CD4-positive, alpha-beta T cell (primary cell): ENCODE data around the gene POLR2L. TPM values are rescaled to one million over a fixed set of nuclear protein-coding genes. Genes with fewer than 3 reads are reported as not detected.
A peak's percentile ranks its signal among the peaks of the same experiment; 100 is the strongest.

ENCODE experiments used
- ATAC-seq: fragments of 200-7000 bp; cut with Tn5 transposase; one replicate; pipeline ENCODE4 v1.10.0; 2022; ENCODE audit warnings: mild to moderate bottlenecking; ENCODE audit not compliant: poor library complexity
- CTCF ChIA-PET: fragments of 350-600 bp; sonication (Branson Sonifier 250); formaldehyde crosslinking; loops from one replicate; lab custom pipeline; 2021; ENCODE audit warnings: antibody characterized with exemption, inconsistent platforms; lab: Charles Lee
- POLR2A ChIA-PET: fragments of 350-600 bp; sonication (Branson Sonifier 250); formaldehyde crosslinking; loops from one replicate; lab custom pipeline; 2021; ENCODE audit warnings: antibody characterized with exemption, inconsistent platforms; lab: Charles Lee
- DNase-seq, 14 experiments: peaks; one replicate each; pipeline ENCODE4 v3.0.0-alpha.2; 2013 to 2020; ENCODE audit warnings: mixed read lengths in 2 of 14
- H3K27ac ChIP-seq, 2 donors: one replicate each; pipeline versions ENCODE4 v1.5.1 to v1.7.0; 2013; ENCODE audit warnings: low read length in 2 of 2, low read depth in 1 of 2, mild to moderate bottlenecking in 1 of 2
- H3K27me3 ChIP-seq, 2 experiments: 1 replicate in 1 of 2; 2 replicates in 1 of 2; pipeline versions ENCODE4 v1.6.1 to v1.7.0; 2013; ENCODE audit warnings: low read length in 2 of 2, control low read depth in 1 of 2, mild to moderate bottlenecking in 1 of 2, moderate library complexity in 1 of 2; ENCODE audit not compliant: insufficient read depth in 2 of 2, control insufficient read depth in 1 of 2
- H3K36me3 ChIP-seq: one replicate; pipeline ENCODE4 v1.6.1; 2013; ENCODE audit warnings: low read length, control low read depth; ENCODE audit not compliant: insufficient read depth
- H3K4me1 ChIP-seq: one replicate; pipeline ENCODE4 v1.6.1; 2013; ENCODE audit warnings: low read length, control low read depth; ENCODE audit not compliant: insufficient read depth
- H3K4me3 ChIP-seq: one replicate; pipeline ENCODE4 v1.5.1; 2013; ENCODE audit warnings: mild to moderate bottlenecking, low read length, moderate library complexity
- H3K9me3 ChIP-seq, 2 experiments: 1 replicate in 1 of 2; 2 replicates in 1 of 2; pipeline versions ENCODE4 v1.6.1 to v1.7.0; 2013; ENCODE audit warnings: low read length in 2 of 2, mild to moderate bottlenecking in 2 of 2, control low read depth in 1 of 2, moderate library complexity in 1 of 2; ENCODE audit not compliant: control insufficient read depth in 1 of 2, insufficient read depth in 1 of 2
- H3K27ac Mint-ChIP-seq: one replicate; pipeline ENCODE4 v1.8.0; 2020; ENCODE audit warnings: mixed read lengths
- H3K27me3 Mint-ChIP-seq: one replicate; pipeline ENCODE4 v1.8.0; 2021; ENCODE audit warnings: mixed read lengths
- H3K36me3 Mint-ChIP-seq: one replicate; pipeline ENCODE4 v1.8.0; 2021; ENCODE audit warnings: low read depth, mixed read lengths
- H3K4me1 Mint-ChIP-seq: one replicate; pipeline ENCODE4 v1.8.0; 2021; ENCODE audit warnings: low read depth, mixed read lengths
- H3K4me3 Mint-ChIP-seq: one replicate; pipeline ENCODE4 v1.8.0; 2020; ENCODE audit warnings: mild to moderate bottlenecking, mixed read lengths
- H3K9me3 Mint-ChIP-seq: one replicate; pipeline ENCODE4 v1.8.0; 2020; ENCODE audit warnings: mixed read lengths
- intact Hi-C, 2 experiments: fragments of 100-400 bp; cut with DNase I in 1 of 2; cut with micrococcal nuclease in 1 of 2; formaldehyde crosslinking; loops; one replicate each; pipeline versions ENCODE4 v1.15.1 to v1.9.0; 2023 to 2025; cut with DNase I, micrococcal nuclease
- total RNA-seq, 174 experiments: library from RNA in 2 of 174; stranded (reverse) in 2 of 174; gene quantifications; one replicate each; pipeline ENCODE4 v1.2.3 and lab custom pipeline; 2021 to 2026
- TF ChIP-seq, protein P1 (sequence below): fragments of 200-600 bp; IDR thresholded peaks from one replicate; pipeline ENCODE4 v1.8.0; 2022; ENCODE audit warnings: antibody characterized with exemption, mild to moderate bottlenecking

Gene POLR2L
- total RNA-seq, 2 experiments from 2014 or later, result 19.6 to 19.8 TPM

DNA sequence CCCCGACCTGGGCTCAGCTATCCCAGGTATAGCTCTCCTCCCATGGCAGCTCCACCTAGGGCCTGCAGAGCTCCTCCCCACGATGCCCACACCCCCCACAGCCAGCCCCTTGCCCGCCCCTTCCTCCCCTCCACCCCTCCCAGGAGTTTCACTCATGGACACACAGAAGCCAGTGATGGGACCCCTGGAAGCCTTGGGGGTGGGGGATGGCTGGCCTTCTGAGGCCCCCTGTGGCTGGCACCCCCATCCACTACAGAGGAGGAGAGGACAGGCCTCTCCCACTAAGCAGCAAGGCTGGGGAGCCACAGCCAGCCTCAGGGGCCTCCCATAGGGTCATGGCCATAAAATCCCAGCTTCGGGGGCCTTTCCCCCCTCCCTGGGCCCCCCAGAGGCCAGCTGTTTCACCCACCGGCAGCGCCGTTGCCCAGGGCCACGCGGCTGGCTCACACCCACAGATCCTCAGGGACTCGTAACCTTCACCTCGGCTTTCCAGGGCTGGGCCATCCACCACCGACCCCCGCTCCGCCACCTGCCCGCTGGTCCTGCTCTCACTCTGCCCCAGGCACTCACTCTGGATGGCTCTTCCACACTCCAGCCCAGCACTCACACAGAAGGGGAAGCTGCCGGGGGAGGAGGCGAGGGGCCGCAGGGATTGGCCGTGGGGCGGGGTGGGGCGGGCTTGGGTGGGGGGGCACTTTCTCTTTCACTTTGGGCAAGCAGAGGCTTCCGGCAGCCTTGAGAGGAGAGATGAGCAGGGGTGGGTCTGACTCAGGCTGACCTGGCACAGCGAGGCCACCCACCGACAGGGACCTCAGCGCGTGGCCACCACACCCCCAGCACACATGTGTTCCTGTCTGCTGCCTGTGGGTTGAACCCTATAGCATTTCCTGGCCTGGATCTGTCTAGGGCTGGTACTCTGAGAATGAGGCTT, 46.4 kb downstream of the POLR2L start:
- Mint-ChIP-seq H3K4me3 (peak overlapping the region; percentile 92), H3K27ac (peak overlapping the region; percentile 91), H3K9me3 (no peaks in the 10 kb centered on the region), H3K4me1 (peaks cover 16% of the 10 kb centered on the region), H3K36me3 (peaks cover 10% of the 10 kb centered on the region), H3K27me3 (no peaks in the 10 kb centered on the region)
- H3K27me3 ChIP-seq, result no peaks in the 10 kb centered on the region
- TF ChIP-seq, protein P1, sequence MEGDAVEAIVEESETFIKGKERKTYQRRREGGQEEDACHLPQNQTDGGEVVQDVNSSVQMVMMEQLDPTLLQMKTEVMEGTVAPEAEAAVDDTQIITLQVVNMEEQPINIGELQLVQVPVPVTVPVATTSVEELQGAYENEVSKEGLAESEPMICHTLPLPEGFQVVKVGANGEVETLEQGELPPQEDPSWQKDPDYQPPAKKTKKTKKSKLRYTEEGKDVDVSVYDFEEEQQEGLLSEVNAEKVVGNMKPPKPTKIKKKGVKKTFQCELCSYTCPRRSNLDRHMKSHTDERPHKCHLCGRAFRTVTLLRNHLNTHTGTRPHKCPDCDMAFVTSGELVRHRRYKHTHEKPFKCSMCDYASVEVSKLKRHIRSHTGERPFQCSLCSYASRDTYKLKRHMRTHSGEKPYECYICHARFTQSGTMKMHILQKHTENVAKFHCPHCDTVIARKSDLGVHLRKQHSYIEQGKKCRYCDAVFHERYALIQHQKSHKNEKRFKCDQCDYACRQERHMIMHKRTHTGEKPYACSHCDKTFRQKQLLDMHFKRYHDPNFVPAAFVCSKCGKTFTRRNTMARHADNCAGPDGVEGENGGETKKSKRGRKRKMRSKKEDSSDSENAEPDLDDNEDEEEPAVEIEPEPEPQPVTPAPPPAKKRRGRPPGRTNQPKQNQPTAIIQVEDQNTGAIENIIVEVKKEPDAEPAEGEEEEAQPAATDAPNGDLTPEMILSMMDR, result no peak
- peaks cover 48% of the 10 kb centered on the region for H3K4me1 ChIP-seq
- peak overlapping the region; percentile 69 to 91 for H3K27ac ChIP-seq
- ATAC-seq (peak; percentile 52), DNase-seq (peak; percentile 54 to 91 (median 70))
- CTCF ChIA-PET, result interaction anchor here (1.1 kb wide), 1 partner anchor 49 kb away, joined by 4 read pairs; the partner anchor contains the start of gene TALDO1
- peaks cover 38% of the 10 kb centered on the region for H3K36me3 ChIP-seq
- POLR2A ChIA-PET, result interaction anchor here (0.6 to 3.2 kb wide), 8 partner anchors 10 to 35 kb away, joined by 3 to 24 read pairs (median 4); partner anchors contain the start of genes PNPLA2 and RPLP2
- no peaks in the 10 kb centered on the region for H3K9me3 ChIP-seq
- peak overlapping the region; percentile 89 for H3K4me3 ChIP-seq
- intact Hi-C loops, result loop anchor here (2.0 to 5.0 kb wide), 6 partner anchors 17 to 289 kb away; partner anchors contain the start of genes DEAF1 (in 2 of the 2), TALDO1 (in 2 of the 2), TMEM80 (in 2 of the 2) and GATD1 (in 1 of the 2)

DNA sequence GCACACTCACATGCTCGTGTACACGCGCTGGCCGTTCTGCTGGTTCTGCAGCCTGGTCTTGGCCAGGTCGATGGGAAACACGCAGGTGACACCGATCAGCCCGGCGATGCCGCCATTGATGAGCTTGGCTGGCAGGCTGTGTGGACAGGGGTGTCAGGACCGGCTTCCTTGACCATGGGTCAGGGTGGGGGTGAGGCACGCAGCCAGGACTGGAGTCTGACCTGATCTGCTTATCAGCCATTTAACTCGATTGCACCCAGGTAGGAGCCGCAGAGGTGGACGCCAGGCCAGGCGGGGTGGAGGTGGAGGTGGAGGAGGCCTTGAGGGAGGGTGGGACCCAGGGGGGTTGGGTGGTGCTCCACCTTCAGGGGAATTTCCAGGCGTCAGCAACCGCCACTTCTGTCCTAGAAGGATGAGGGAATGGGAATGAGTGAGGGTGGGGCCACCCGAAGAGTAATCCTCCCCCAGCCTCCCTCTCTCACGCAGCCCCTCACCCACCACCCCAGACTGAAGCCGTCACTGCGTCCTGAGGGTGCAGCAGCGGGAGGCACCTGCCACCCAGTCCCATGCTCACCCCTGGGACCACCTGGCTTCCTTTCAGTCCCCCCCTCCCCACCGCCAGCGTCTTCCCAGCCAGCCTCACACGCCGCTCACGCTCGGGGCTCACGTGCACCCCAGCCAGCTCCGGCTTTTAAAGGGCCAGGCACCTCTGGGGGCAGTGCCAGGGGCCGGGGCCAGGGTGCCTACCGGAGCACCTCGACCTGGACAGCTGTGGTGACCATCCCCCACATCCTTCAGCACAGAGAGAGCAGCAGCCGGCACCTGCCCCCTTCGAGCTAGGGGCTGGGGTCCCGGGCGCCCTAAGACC, 47.3 kb downstream of the POLR2L start:
- ATAC-seq (no peak), DNase-seq (no peak)
- peaks cover 16% of the 10 kb centered on the region for H3K4me1 Mint-ChIP-seq
- peak overlapping the region; percentile 45 for H3K4me3 Mint-ChIP-seq
- Histone ChIP-seq H3K27ac (no peak overlapping the region), H3K9me3 (no peaks in the 10 kb centered on the region), H3K27me3 (no peaks in the 10 kb centered on the region), H3K4me3 (peak overlapping the region; percentile 89), H3K4me1 (peaks cover 48% of the 10 kb centered on the region), H3K36me3 (peaks cover 36% of the 10 kb centered on the region)
- H3K27me3 Mint-ChIP-seq, result no peaks in the 10 kb centered on the region
- CTCF ChIA-PET, result interaction anchor here (1.1 kb wide), 1 partner anchor 48 kb away, joined by 4 read pairs; the partner anchor contains the start of gene TALDO1
- H3K9me3 Mint-ChIP-seq, result no peaks in the 10 kb centered on the region
- POLR2A ChIA-PET, result interaction anchor here (0.6 to 3.2 kb wide), 4 partner anchors 11 to 230 kb away, joined by 3 to 24 read pairs (median 4); partner anchors contain the start of gene RPLP2
- H3K36me3 Mint-ChIP-seq, result peaks cover 10% of the 10 kb centered on the region
- TF ChIP-seq, protein P1, result no peak
- no peak overlapping the region for H3K27ac Mint-ChIP-seq
- intact Hi-C loops, result loop anchor here (2.0 to 5.0 kb wide), 5 partner anchors 16 to 288 kb away; partner anchors contain the start of genes DEAF1 (in 2 of the 2), TALDO1 (in 2 of the 2), TMEM80 (in 2 of the 2) and HRAS (in 1 of the 2)
